ENCODE data around the gene DCTN4. TPM values are rescaled to one million over a fixed set of nuclear protein-coding genes. Genes with fewer than 3 reads are reported as not detected.

The DCTN4 gene
- polyA plus RNA-seq, 3 donors, result 14.6 to 34.4 (median 16.3) TPM

DNA sequence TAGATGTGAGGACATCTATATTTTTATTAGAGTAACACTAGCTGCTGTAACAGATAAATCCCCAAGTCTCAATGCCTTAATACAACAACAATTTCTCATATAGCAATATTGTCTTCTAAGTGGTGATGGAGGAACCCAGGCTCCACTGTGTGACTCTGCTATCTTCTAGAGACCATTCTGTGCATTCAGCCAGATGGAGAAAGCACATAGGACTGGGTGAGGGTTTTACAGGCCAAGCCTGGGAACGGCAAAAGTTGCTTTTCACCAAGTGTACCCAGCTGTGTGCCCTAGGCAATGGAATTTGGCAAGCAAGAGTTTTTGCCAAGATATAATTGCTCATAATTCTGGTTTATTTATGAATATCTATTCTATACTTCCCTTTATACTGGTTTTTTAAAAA is 69.7 kb downstream of the DCTN4 start:
- Histone ChIP-seq H3K4me1 (ENCODE audit: control insufficient read depth in 1 of 2, insufficient read depth in 2 of 2, low read length in 2 of 2) (peaks cover 6 to 10% of the 10 kb centered on the region in 2 donors), H3K4me3 (replicated peaks in 1 of 3; ENCODE audit: low read depth in 2 of 3, low read length in 3 of 3) (no peak overlapping the region), H3K27ac (ENCODE audit: low read depth in 1 of 2, low read length in 2 of 2) (no peak overlapping the region), H3K9me3 (replicated peaks in 1 of 2; ENCODE audit: control insufficient read depth in 1 of 2, insufficient read depth in 1 of 2, low read length in 2 of 2) (no peaks in the 10 kb centered on the region), H3K9ac (ENCODE audit: insufficient read depth, low read length, poor library complexity, severe bottlenecking) (no peak overlapping the region), H3K27me3 (ENCODE audit: control insufficient read depth in 2 of 2, insufficient read depth in 2 of 2, low read length in 2 of 2) (no peaks in the 10 kb centered on the region), H3K4me2 (replicated peaks; ENCODE audit: extremely low read depth, low read length, poor library complexity, severe bottlenecking) (no peak overlapping the region), H2AFZ (ENCODE audit: insufficient read depth, low read depth, low read length, poor library complexity, severe bottlenecking) (no peak overlapping the region), H4K20me1 (ENCODE audit: insufficient read depth, low read length) (no peaks in the 10 kb centered on the region), H3K36me3 (replicated peaks in 1 of 2; ENCODE audit: control insufficient read depth in 1 of 2, insufficient read depth in 2 of 2, low read length in 2 of 2) (peaks cover 39 to 49% of the 10 kb centered on the region in 2 donors), H3K79me2 (ENCODE audit: insufficient read depth, low read length) (no peaks in the 10 kb centered on the region)
- Mint-ChIP-seq H3K9me3 (peaks cover 0 to 2% (median 0%) of the 10 kb centered on the region in 7 donors), H3K36me3 (peaks cover 49 to 52% of the 10 kb centered on the region in 2 donors), H3K4me1 (peaks cover 13% of the 10 kb centered on the region), H3K27me3 (ENCODE audit: low read depth in 3 of 3) (peaks cover 0 to 2% (median 0%) of the 10 kb centered on the region in 3 donors), H3K27ac (no peak overlapping the region), H3K4me3 (no peak overlapping the region)
- no CpG with 5 or more reads among the region's 1 CpG for WGBS (ENCODE audit: insufficient coverage)
- TF ChIP-seq, protein P1, sequence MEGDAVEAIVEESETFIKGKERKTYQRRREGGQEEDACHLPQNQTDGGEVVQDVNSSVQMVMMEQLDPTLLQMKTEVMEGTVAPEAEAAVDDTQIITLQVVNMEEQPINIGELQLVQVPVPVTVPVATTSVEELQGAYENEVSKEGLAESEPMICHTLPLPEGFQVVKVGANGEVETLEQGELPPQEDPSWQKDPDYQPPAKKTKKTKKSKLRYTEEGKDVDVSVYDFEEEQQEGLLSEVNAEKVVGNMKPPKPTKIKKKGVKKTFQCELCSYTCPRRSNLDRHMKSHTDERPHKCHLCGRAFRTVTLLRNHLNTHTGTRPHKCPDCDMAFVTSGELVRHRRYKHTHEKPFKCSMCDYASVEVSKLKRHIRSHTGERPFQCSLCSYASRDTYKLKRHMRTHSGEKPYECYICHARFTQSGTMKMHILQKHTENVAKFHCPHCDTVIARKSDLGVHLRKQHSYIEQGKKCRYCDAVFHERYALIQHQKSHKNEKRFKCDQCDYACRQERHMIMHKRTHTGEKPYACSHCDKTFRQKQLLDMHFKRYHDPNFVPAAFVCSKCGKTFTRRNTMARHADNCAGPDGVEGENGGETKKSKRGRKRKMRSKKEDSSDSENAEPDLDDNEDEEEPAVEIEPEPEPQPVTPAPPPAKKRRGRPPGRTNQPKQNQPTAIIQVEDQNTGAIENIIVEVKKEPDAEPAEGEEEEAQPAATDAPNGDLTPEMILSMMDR (IDR thresholded peaks at IDR 0.05), result no peak
- intact Hi-C loops (cut with micrococcal nuclease), result no loop called here
- no peak for DNase-seq

DNA sequence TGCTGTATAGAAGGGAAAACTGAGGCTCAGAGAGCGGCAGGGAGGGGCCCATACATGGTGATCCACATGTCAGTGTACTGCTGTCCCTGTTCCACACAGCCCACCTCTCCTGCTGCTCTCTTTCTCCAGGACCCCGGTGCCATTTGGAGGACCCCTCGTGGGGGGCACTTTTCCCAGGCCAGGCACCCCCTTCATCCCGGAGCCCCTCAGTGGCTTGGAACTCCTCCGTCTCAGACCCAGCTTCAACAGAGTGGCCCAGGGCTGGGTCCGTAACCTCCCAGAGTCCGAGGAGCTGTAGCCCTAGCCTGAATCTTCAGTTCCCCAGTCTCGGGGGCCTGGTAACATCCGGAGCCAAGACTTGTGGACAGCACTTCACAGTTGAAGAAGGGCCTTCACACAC is 82.2 kb downstream of the DCTN4 start:
- Histone ChIP-seq H3K9ac (ENCODE audit: insufficient read depth, low read length, poor library complexity, severe bottlenecking) (no peak overlapping the region), H3K9me3 (replicated peaks in 1 of 2; ENCODE audit: control insufficient read depth in 1 of 2, insufficient read depth in 1 of 2, low read length in 2 of 2) (no peaks in the 10 kb centered on the region), H4K20me1 (ENCODE audit: insufficient read depth, low read length) (no peaks in the 10 kb centered on the region), H3K4me2 (replicated peaks; ENCODE audit: extremely low read depth, low read length, poor library complexity, severe bottlenecking) (no peak overlapping the region), H3K79me2 (ENCODE audit: insufficient read depth, low read length) (no peaks in the 10 kb centered on the region), H3K27ac (ENCODE audit: low read depth in 1 of 2, low read length in 2 of 2) (no peak overlapping the region), H3K27me3 (ENCODE audit: control insufficient read depth in 2 of 2, insufficient read depth in 2 of 2, low read length in 2 of 2) (peaks cover 0 to 4% of the 10 kb centered on the region in 2 donors), H2AFZ (ENCODE audit: insufficient read depth, low read depth, low read length, poor library complexity, severe bottlenecking) (no peak overlapping the region), H3K36me3 (replicated peaks in 1 of 2; ENCODE audit: control insufficient read depth in 1 of 2, insufficient read depth in 2 of 2, low read length in 2 of 2) (no peaks in the 10 kb centered on the region), H3K4me1 (ENCODE audit: control insufficient read depth in 1 of 2, insufficient read depth in 2 of 2, low read length in 2 of 2) (peaks cover 27 to 31% of the 10 kb centered on the region in 2 donors), H3K4me3 (replicated peaks in 1 of 3; ENCODE audit: low read depth in 2 of 3, low read length in 3 of 3) (no peak overlapping the region)
- Mint-ChIP-seq H3K4me1 (peaks cover 39% of the 10 kb centered on the region), H3K27ac (no peak overlapping the region), H3K36me3 (peaks cover 4 to 5% of the 10 kb centered on the region in 2 donors), H3K4me3 (no peak overlapping the region), H3K27me3 (ENCODE audit: low read depth in 3 of 3) (peaks cover 2 to 6% (median 5%) of the 10 kb centered on the region in 3 donors), H3K9me3 (peaks cover 0 to 1% (median 0%) of the 10 kb centered on the region in 7 donors)
- intact Hi-C loops (cut with micrococcal nuclease), result no loop called here
- no peak for DNase-seq
- TF ChIP-seq, protein P1 (IDR thresholded peaks at IDR 0.05), result no peak
- 94% methylated on average over 8 of the region's 9 CpGs for WGBS (ENCODE audit: insufficient coverage)

Data from CD14-positive monocyte (primary cell).